ENCODE results near the gene ZNF708. TPM values are rescaled to one million over a fixed set of nuclear protein-coding genes. Genes with fewer than 3 reads are reported as not detected.

The ZNF708 gene
- 40.0 and 41.5 TPM in 2 replicates for total RNA-seq (2021; fragmentation: NEBNext Ultra II Directional; extraction: Animal tissue kit (Norgen Biotek cat#: 25700))
- polyA plus RNA-seq (2011; rRNA removed): 3.8 and 4.1 TPM in 2 replicates
- polyA plus RNA-seq (2011; cell fraction: cytosol; rRNA removed): 6.7 TPM
- 19.8 TPM for polyA plus RNA-seq (2011; cell fraction: nucleus; rRNA removed)
- polyA plus RNA-seq (2012, experiment 1 of 2): 10.6 to 21.0 TPM (median 13.7 TPM) in 4 replicates
- 2.1 TPM for polyA plus RNA-seq (2012, experiment 2 of 2)
- polyA plus RNA-seq (2013, experiment 1 of 2): 25.4 TPM
- 22.5 TPM for polyA plus RNA-seq (2013, experiment 2 of 2)
- polyA minus RNA-seq (2011; rRNA and poly(A)+ RNA removed): 51.6 and 57.3 TPM in 2 replicates
- polyA minus RNA-seq (2011; cell fraction: cytosol; rRNA and poly(A)+ RNA removed): 26.9 TPM
- polyA minus RNA-seq (2011; cell fraction: nucleus; rRNA and poly(A)+ RNA removed): 135 TPM
- long read RNA-seq, experiment 1, full-length matches to known transcripts: 1 of 5 reads
- long read RNA-seq, experiment 1, partial matches to known transcripts: 0 of 5 reads
- long read RNA-seq, experiment 1, other reads (novel, unspliced or antisense): 4 of 5 reads
- long read RNA-seq, experiment 2, partial matches to known transcripts: 1 of 3 reads
- long read RNA-seq, experiment 2, other reads (novel, unspliced or antisense): 0 of 3 reads

DNA sequence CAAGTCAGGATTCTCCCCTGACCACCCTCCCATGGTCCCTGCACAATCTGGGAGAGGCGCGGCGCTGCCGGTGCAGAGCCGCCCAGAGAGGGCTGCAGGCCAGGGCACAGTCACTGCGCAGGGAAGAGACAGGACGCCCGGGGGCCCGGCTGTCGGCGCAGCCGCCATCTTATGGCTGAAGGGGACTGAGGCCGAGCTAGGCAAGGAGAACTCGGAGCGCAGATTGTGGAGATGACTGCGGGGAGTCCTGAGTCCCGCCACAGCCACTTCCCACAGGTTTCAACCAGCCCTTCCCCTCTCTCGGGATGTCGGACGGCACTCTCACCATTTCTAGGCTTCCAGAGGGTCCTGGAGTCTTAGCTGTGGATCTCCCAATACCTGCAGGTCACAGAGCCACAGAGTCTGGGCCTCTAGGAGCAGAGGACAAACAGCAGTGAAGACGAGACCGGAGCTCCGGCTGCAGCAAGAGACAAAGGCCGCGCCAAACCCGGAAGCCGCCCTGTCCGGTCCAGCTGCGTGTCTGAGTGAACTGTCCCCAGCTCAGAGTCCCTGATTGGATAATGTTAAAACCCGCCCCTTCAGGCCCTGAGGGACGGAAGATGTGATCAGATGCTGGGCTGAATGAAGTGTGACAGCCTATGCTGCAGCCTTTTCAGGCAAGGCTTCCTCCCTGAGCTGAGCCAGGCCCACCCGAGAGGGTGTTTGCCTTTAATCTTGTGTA lies at the start of gene ZNF708:
Gene ZNF708, minus strand, starts transcription at position 526 of the 721 bp plus-strand sequence. Its CDS starts 198 bp downstream, at position 328.
- Histone ChIP-seq H2BK15ac (ENCODE audit: low read length) (no peak within 1 kb of the TSS), H3K56ac (replicated peaks; ENCODE audit: insufficient read length, low read depth, low read length) (no peak within 1 kb of the TSS), H3K36me3 (ENCODE audit: control insufficient read depth in 2 of 4, insufficient read depth in 4 of 4, low read length in 3 of 4) (peaks cover 0 to 20% (median 5%) of the 10 kb centered on the region in 4 experiments; a peak in 5 of 8 replicates), H2AFZ (ENCODE audit: low read length) (peak within 1 kb of the TSS; percentile 97; the same call in 1 of the 2 replicates), H3K4me3 (ENCODE audit: extremely low read depth in 1 of 4, insufficient read depth in 2 of 4, low read depth in 3 of 4, low read length in 4 of 4) (peak within 1 kb of the TSS; percentile 89 to 98 (median 95)), H2BK5ac (ENCODE audit: low read depth, low read length) (peak within 1 kb of the TSS; percentile 97), H3K4ac (replicated peaks; ENCODE audit: insufficient read length, low read depth, low read length) (no peak within 1 kb of the TSS), H2BK12ac (ENCODE audit: low read depth, low read length) (peak within 1 kb of the TSS; percentile 45; the same call in 1 of the 2 replicates), H3K9ac (replicated peaks in 1 of 4; ENCODE audit: extremely low read depth in 1 of 4, low read depth in 3 of 4, low read length in 3 of 4) (peak within 1 kb of the TSS; percentile 86 to 99 (median 96)), H2AK5ac (ENCODE audit: low read depth, low read length) (no peak within 1 kb of the TSS), H3K27me3 (replicated peaks in 1 of 4; ENCODE audit: control insufficient read depth in 3 of 4, extremely low read depth in 1 of 4, insufficient read depth in 3 of 4, low read length in 3 of 4) (no peaks in the 10 kb centered on the region), H3K23me2 (ENCODE audit: low read depth, low read length) (no peaks in the 10 kb centered on the region), H4K20me1 (replicated peaks in 1 of 2; ENCODE audit: control insufficient read depth in 1 of 2, insufficient read depth in 2 of 2, low read length in 2 of 2) (no peaks in the 10 kb centered on the region), H4K5ac (ENCODE audit: insufficient read length, low read depth, low read length) (peak within 1 kb of the TSS; percentile 82), H3K4me1 (replicated peaks in 1 of 4; ENCODE audit: control insufficient read depth in 3 of 4, insufficient read depth in 4 of 4, low read length in 3 of 4) (peaks cover 0 to 4% (median 0%) of the 10 kb centered on the region in 4 experiments; a peak in 2 of 7 replicates), H3K18ac (ENCODE audit: extremely low read depth, low read length) (peak within 1 kb of the TSS; percentile 88), H3K14ac (ENCODE audit: insufficient read length) (no peak within 1 kb of the TSS), H3K79me1 (ENCODE audit: low read depth, low read length) (no peaks in the 10 kb centered on the region; the same call in 1 of the 2 replicates), H3K9me3 (ENCODE audit: insufficient read depth in 2 of 2, low read depth in 1 of 2, low read length in 1 of 2) (peaks cover 2 to 7% of the 10 kb centered on the region in 2 experiments; a peak in 1 of 4 replicates), H3K79me2 (ENCODE audit: control insufficient read depth in 1 of 2, insufficient read depth in 2 of 2, low read length in 2 of 2) (peaks cover 0 to 46% of the 10 kb centered on the region in 2 experiments; a peak in 3 of 4 replicates), H4K91ac (replicated peaks; ENCODE audit: insufficient read length, low read length) (no peak within 1 kb of the TSS), H2BK20ac (ENCODE audit: low read length) (no peak within 1 kb of the TSS), H2BK120ac (replicated peaks; ENCODE audit: low read depth, low read length) (no peak within 1 kb of the TSS), H3K27ac (ENCODE audit: low read depth, low read length) (peak within 1 kb of the TSS; percentile 98), H3K4me2 (ENCODE audit: insufficient read depth in 1 of 2, low read depth in 2 of 2, low read length in 2 of 2) (peak within 1 kb of the TSS; percentile 75 to 80), H3K23ac (ENCODE audit: insufficient read length) (no peak within 1 kb of the TSS), H4K8ac (ENCODE audit: extremely low read depth, insufficient read depth, low read length) (peak within 1 kb of the TSS; percentile 100)
- ChIA-PET POLR2A (ENCODE audit: partially characterized antibody) (interaction anchor here (0.8 to 3.6 kb wide), 34 partner anchors 9 to 905 kb away, joined by 3 to 37 read pairs (median 4); partner anchors contain the start of genes ZNF429, ZNF43, ZNF493 and ZNF738), CTCF (ENCODE audit: partially characterized antibody) (interaction anchor here (1.6 kb wide), 1 partner anchor 154 kb away, joined by 5 read pairs; no protein-coding TSS in a partner anchor)
- DNase-seq (ENCODE audit: low read depth in 1 of 2, low spot score in 2 of 2) (peak; percentile 80 to 83), FAIRE-seq (peak; percentile 92)
- 1% methylated on average over 32 of the region's 32 CpGs; no CpG with 5 or more reads in 1 of the 2 experiments for WGBS, 2 experiments (ENCODE audit: extremely low coverage in 1 of 2, insufficient coverage in 1 of 2, insufficient read length in 1 of 2, insufficient replicate concordance in 2 of 2, low coverage in 1 of 2, low lambda C conversion rate in 2 of 2, missing lambda C conversion rate in 1 of 2)
- peak; percentile 87 for TF ChIP-seq ASH2L (IDR thresholded peaks at IDR 0.05; ENCODE audit: low read length)
- TF ChIP-seq SUZ12 (IDR thresholded peaks at IDR 0.05; ENCODE audit: low read length): no peak
- no peak for TF ChIP-seq BCL11A (IDR thresholded peaks at IDR 0.05; ENCODE audit: low read depth in 2 of 2, low read length in 2 of 2)
- TF ChIP-seq, protein P1, sequence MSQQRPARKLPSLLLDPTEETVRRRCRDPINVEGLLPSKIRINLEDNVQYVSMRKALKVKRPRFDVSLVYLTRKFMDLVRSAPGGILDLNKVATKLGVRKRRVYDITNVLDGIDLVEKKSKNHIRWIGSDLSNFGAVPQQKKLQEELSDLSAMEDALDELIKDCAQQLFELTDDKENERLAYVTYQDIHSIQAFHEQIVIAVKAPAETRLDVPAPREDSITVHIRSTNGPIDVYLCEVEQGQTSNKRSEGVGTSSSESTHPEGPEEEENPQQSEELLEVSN (IDR thresholded peaks at IDR 0.05): no peak
